CD4-positive, CD25-positive, alpha-beta regulatory T cell (primary cell): Measurements from ENCODE around the gene MDM4. TPM values are rescaled to one million over a fixed set of nuclear protein-coding genes. Genes with fewer than 3 reads are reported as not detected.

Experiments used
- ATAC-seq, 2 donors: fragments of 150-1000 bp; cut with Tn5 transposase; one replicate each; pipeline ENCODE4 v1.10.0; 2021; ENCODE audit warnings: low read depth in 2 of 2, moderate number of reproducible peaks in 2 of 2, moderate library complexity in 1 of 2
- DNase-seq, 3 donors: peaks; one replicate each; pipeline versions ENCODE4 v3.0.0 to v3.0.0-alpha.2; 2012 to 2022; ENCODE audit warnings: mixed read lengths in 1 of 3
- H3K27ac ChIP-seq: one replicate; pipeline ENCODE4 v1.7.0; 2013; ENCODE audit warnings: mild to moderate bottlenecking, low read length; ENCODE audit not compliant: insufficient read depth, poor library complexity, severe bottlenecking
- H3K27me3 ChIP-seq: one replicate; pipeline ENCODE4 v1.7.0; 2013; ENCODE audit warnings: low read length; ENCODE audit not compliant: control insufficient read depth, insufficient read depth
- H3K36me3 ChIP-seq: one replicate; pipeline ENCODE4 v1.7.0; 2013; ENCODE audit warnings: mild to moderate bottlenecking, low read length, moderate library complexity; ENCODE audit not compliant: control insufficient read depth, insufficient read depth
- H3K4me1 ChIP-seq: 2 replicates; pipeline ENCODE4 v1.7.0; 2013; ENCODE audit warnings: mild to moderate bottlenecking, low read length; ENCODE audit not compliant: insufficient read depth, control insufficient read depth, poor library complexity, severe bottlenecking
- H3K4me3 ChIP-seq: one replicate; pipeline ENCODE4 v1.7.0; 2013; ENCODE audit warnings: low read depth, mild to moderate bottlenecking, low read length, moderate library complexity
- H3K9me3 ChIP-seq, 2 experiments: 1 replicate in 1 of 2; 2 replicates in 1 of 2; pipeline ENCODE4 v1.7.0; 2013; ENCODE audit warnings: low read length in 2 of 2, mild to moderate bottlenecking in 1 of 2, moderate library complexity in 1 of 2; ENCODE audit not compliant: control insufficient read depth in 2 of 2
- H3K27ac Mint-ChIP-seq, 3 donors: one replicate each; pipeline ENCODE4 v1.8.0; 2020 to 2022; ENCODE audit warnings: mild to moderate bottlenecking in 3 of 3, mixed read lengths in 3 of 3, moderate library complexity in 2 of 3
- H3K27me3 Mint-ChIP-seq: one replicate; pipeline ENCODE4 v1.8.0; 2022; ENCODE audit warnings: mild to moderate bottlenecking, mixed read lengths
- H3K36me3 Mint-ChIP-seq: one replicate; pipeline ENCODE4 v1.8.0; 2020; ENCODE audit warnings: mixed read lengths
- H3K4me1 Mint-ChIP-seq, 4 donors: one replicate each; pipeline ENCODE4 v1.8.0; 2020 to 2022; ENCODE audit warnings: mixed read lengths in 4 of 4, mild to moderate bottlenecking in 1 of 4
- H3K4me3 Mint-ChIP-seq, 4 donors: one replicate each; pipeline ENCODE4 v1.8.0; 2020 to 2022; ENCODE audit warnings: mild to moderate bottlenecking in 4 of 4, mixed read lengths in 4 of 4, moderate library complexity in 3 of 4
- H3K9me3 Mint-ChIP-seq, 7 donors: one replicate each; pipeline ENCODE4 v1.8.0; 2020 to 2022; ENCODE audit warnings: mixed read lengths in 7 of 7, mild to moderate bottlenecking in 3 of 7, moderate library complexity in 2 of 7
- polyA plus RNA-seq, 4 donors: library from polyadenylated mRNA; unstranded; fragments of 300-500 nt; fragmentation: Illumina TruSeq; gene quantifications; one replicate each; pipeline ENCODE4 v1.2.3, GENCODE V29; 2021
- total RNA-seq: library from RNA; stranded (reverse); gene quantifications from one replicate; pipeline ENCODE4 v1.2.3, GENCODE V29; 2022

The MDM4 gene
- total and polyA plus RNA-seq, 5 donors from 2014 or later, result 10.0 to 263 (median 11.7) TPM

- H3K27me3 ChIP-seq, result no peaks in the 10 kb centered on the region
- DNase-seq (peak in 1 of 3 donors; percentile 17), ATAC-seq (no peak)
- peak overlapping the region; percentile 72 for H3K27ac ChIP-seq
- peaks cover 10% of the 10 kb centered on the region for H3K36me3 ChIP-seq
- Mint-ChIP-seq H3K4me3 (peak overlapping the region in 3 of 4 donors; percentile 58 to 87 (median 85)), H3K36me3 (peaks cover 18% of the 10 kb centered on the region), H3K27me3 (no peaks in the 10 kb centered on the region), H3K27ac (peak overlapping the region; percentile 84 to 97 (median 95)), H3K4me1 (peaks cover 14 to 49% (median 27%) of the 10 kb centered on the region in 4 donors), H3K9me3 (no peaks in the 10 kb centered on the region)
- no peaks in the 10 kb centered on the region for H3K9me3 ChIP-seq
- no peak overlapping the region for H3K4me3 ChIP-seq
- H3K4me1 ChIP-seq, result peaks cover 22% of the 10 kb centered on the region
These were observed 61.7 kb downstream of the MDM4 start for GRCh38 chr1:204577794-204578478.

- peaks cover 14 to 49% (median 29%) of the 10 kb centered on the region in 4 donors for H3K4me1 Mint-ChIP-seq
- peak in 2 of 3 donors; percentile 27 to 81 for DNase-seq
- no peaks in the 10 kb centered on the region for H3K9me3 Mint-ChIP-seq
- H3K27ac ChIP-seq, result peak overlapping the region; percentile 72
- peaks cover 15% of the 10 kb centered on the region for H3K36me3 Mint-ChIP-seq
- no peaks in the 10 kb centered on the region for H3K27me3 Mint-ChIP-seq
- H3K4me3 ChIP-seq, result peak overlapping the region; percentile 73
- peak; percentile 67 to 70 for ATAC-seq
- H3K27me3 ChIP-seq, result no peaks in the 10 kb centered on the region
- H3K9me3 ChIP-seq, result no peaks in the 10 kb centered on the region
- peaks cover 22% of the 10 kb centered on the region for H3K4me1 ChIP-seq
- peak overlapping the region; percentile 85 to 93 (median 89) for H3K4me3 Mint-ChIP-seq
- H3K27ac Mint-ChIP-seq, result peak overlapping the region; percentile 84 to 97 (median 95)
- no peaks in the 10 kb centered on the region for H3K36me3 ChIP-seq
These were observed 62.9 kb downstream of the MDM4 start for GRCh38 chr1:204578867-204579664.

- peak overlapping the region; percentile 85 to 93 (median 89) for H3K4me3 Mint-ChIP-seq
These were observed 63.5 kb downstream of the MDM4 start for GRCh38 chr1:204579681-204580080.

GRCh38 chr1:204580862-204581261 is 64.7 kb downstream of the MDM4 start:
- Mint-ChIP-seq H3K9me3 (no peaks in the 10 kb centered on the region), H3K27ac (peak overlapping the region; percentile 84 to 95 (median 90)), H3K4me3 (peak overlapping the region; percentile 68 to 91 (median 86)), H3K4me1 (peaks cover 14 to 48% (median 32%) of the 10 kb centered on the region in 4 donors), H3K36me3 (peaks cover 11% of the 10 kb centered on the region), H3K27me3 (no peaks in the 10 kb centered on the region)
- Histone ChIP-seq H3K4me1 (peaks cover 22% of the 10 kb centered on the region), H3K4me3 (no peak overlapping the region), H3K36me3 (no peaks in the 10 kb centered on the region), H3K27ac (peak overlapping the region; percentile 72), H3K27me3 (no peaks in the 10 kb centered on the region), H3K9me3 (no peaks in the 10 kb centered on the region)
- ATAC-seq (no peak), DNase-seq (no peak)

More at GRCh38 chr1:204579681-204580080, 63.5 kb downstream of the MDM4 start:
- Histone ChIP-seq H3K27ac (peak overlapping the region; percentile 72), H3K27me3 (no peaks in the 10 kb centered on the region), H3K9me3 (no peaks in the 10 kb centered on the region), H3K36me3 (no peaks in the 10 kb centered on the region), H3K4me1 (peaks cover 22% of the 10 kb centered on the region), H3K4me3 (peak overlapping the region; percentile 73)
- no peaks in the 10 kb centered on the region for H3K27me3 Mint-ChIP-seq
- DNase-seq (peak in 1 of 3 donors; percentile 9), ATAC-seq (no peak)
- peaks cover 15% of the 10 kb centered on the region for H3K36me3 Mint-ChIP-seq
- no peaks in the 10 kb centered on the region for H3K9me3 Mint-ChIP-seq
- peaks cover 14 to 49% (median 30%) of the 10 kb centered on the region in 4 donors for H3K4me1 Mint-ChIP-seq
- peak overlapping the region; percentile 84 to 95 (median 90) for H3K27ac Mint-ChIP-seq

GRCh38 chr1:204581759-204582158 is 65.6 kb downstream of the MDM4 start:
- Mint-ChIP-seq H3K9me3 (no peaks in the 10 kb centered on the region), H3K4me3 (peak overlapping the region in 1 of 4 donors; percentile 28), H3K27me3 (no peaks in the 10 kb centered on the region), H3K36me3 (peaks cover 11% of the 10 kb centered on the region), H3K27ac (peak overlapping the region in 2 of 3 donors; percentile 13 to 22), H3K4me1 (peaks cover 14 to 48% (median 28%) of the 10 kb centered on the region in 4 donors)
- no peak overlapping the region for H3K4me3 ChIP-seq
- no peaks in the 10 kb centered on the region for H3K9me3 ChIP-seq
- H3K27ac ChIP-seq, result no peak overlapping the region
- no peak for ATAC-seq
- H3K27me3 ChIP-seq, result no peaks in the 10 kb centered on the region
- H3K36me3 ChIP-seq, result no peaks in the 10 kb centered on the region
- H3K4me1 ChIP-seq, result peaks cover 22% of the 10 kb centered on the region
- DNase-seq, result no peak

GRCh38 chr1:204583909-204584632 is 67.9 kb downstream of the MDM4 start:
- Histone ChIP-seq H3K27me3 (no peaks in the 10 kb centered on the region), H3K9me3 (no peaks in the 10 kb centered on the region), H3K4me3 (no peak overlapping the region), H3K4me1 (peaks cover 16% of the 10 kb centered on the region), H3K36me3 (no peaks in the 10 kb centered on the region), H3K27ac (no peak overlapping the region)
- Mint-ChIP-seq H3K4me1 (peaks cover 12 to 33% (median 20%) of the 10 kb centered on the region in 4 donors), H3K9me3 (no peaks in the 10 kb centered on the region), H3K36me3 (peaks cover 16% of the 10 kb centered on the region), H3K4me3 (no peak overlapping the region), H3K27me3 (no peaks in the 10 kb centered on the region), H3K27ac (peak overlapping the region in 1 of 3 donors; percentile 59)
- no peak for DNase-seq
- no peak for ATAC-seq

GRCh38 chr1:204584699-204585372 is 68.6 kb downstream of the MDM4 start:
- peak overlapping the region in 1 of 4 donors; percentile 46 for H3K4me3 Mint-ChIP-seq
- Histone ChIP-seq H3K9me3 (no peaks in the 10 kb centered on the region), H3K27me3 (no peaks in the 10 kb centered on the region), H3K36me3 (no peaks in the 10 kb centered on the region), H3K4me3 (no peak overlapping the region), H3K27ac (no peak overlapping the region), H3K4me1 (peaks cover 8% of the 10 kb centered on the region)
- DNase-seq (peak in 1 of 3 donors; percentile 61), ATAC-seq (peak; percentile 45 to 50)
- peaks cover 11 to 25% (median 16%) of the 10 kb centered on the region in 4 donors for H3K4me1 Mint-ChIP-seq
- H3K27me3 Mint-ChIP-seq, result no peaks in the 10 kb centered on the region
- H3K9me3 Mint-ChIP-seq, result no peaks in the 10 kb centered on the region
- peaks cover 15% of the 10 kb centered on the region for H3K36me3 Mint-ChIP-seq
- peak overlapping the region in 1 of 3 donors; percentile 55 for H3K27ac Mint-ChIP-seq
